Stimulated activated CD8-positive, alpha-beta memory T cell treated with anti-CD3 and anti-CD28 coated beads, Interleukin-12 subunit alpha, Interleukin-12 subunit beta, amount 100 ng/mL, for 4 hours (primary cell): Measurements from ENCODE around the gene LRRC4C.
"Not testable (repeated sequence)": the region's sequence is repeated elsewhere in the genome, so short reads cannot be mapped to it uniquely, and the experiment has no call there.

Source experiments
- DNase-seq: peaks from one replicate; pipeline ENCODE4 v3.0.0-alpha.2; 2020; ENCODE audit warnings: low read depth

LRRC4C gene

GRCh38 chr11:40230821-40231220 lies 1228.6 kb downstream of the LRRC4C start:
- DNase-seq, result no peak

GRCh38 chr11:40228662-40229061 lies 1230.8 kb downstream of the LRRC4C start:
- no peak for DNase-seq

- DNase-seq, result no peak
These were observed 1231.7 kb downstream of the LRRC4C start for GRCh38 chr11:40227730-40228129.

GRCh38 chr11:40226654-40227053 lies 1232.8 kb downstream of the LRRC4C start:
- DNase-seq, result no peak

GRCh38 chr11:40223596-40224330 lies 1235.7 kb downstream of the LRRC4C start:
- DNase-seq, result no peak

- no peak for DNase-seq
These were observed 1240.1 kb downstream of the LRRC4C start for GRCh38 chr11:40219401-40219800.

- DNase-seq, result no peak
These were observed 1243.9 kb downstream of the LRRC4C start for GRCh38 chr11:40215556-40215955.

GRCh38 chr11:40207416-40207815 lies 1252.0 kb downstream of the LRRC4C start:
- DNase-seq, result no peak

GRCh38 chr11:40204228-40204627 lies 1255.2 kb downstream of the LRRC4C start:
- no peak for DNase-seq

- no peak for DNase-seq
These were observed 1255.8 kb downstream of the LRRC4C start for GRCh38 chr11:40203606-40204005.

- DNase-seq, result no peak
These were observed 1256.7 kb downstream of the LRRC4C start for GRCh38 chr11:40202589-40203270.

- not testable (repeated sequence) for DNase-seq
These were observed 1266.9 kb downstream of the LRRC4C start for GRCh38 chr11:40192590-40192989.

- no peak for DNase-seq
These were observed 1269.2 kb downstream of the LRRC4C start for GRCh38 chr11:40190294-40190693.

- DNase-seq, result no peak
These were observed 1270.6 kb downstream of the LRRC4C start for GRCh38 chr11:40188848-40189247.

- no peak for DNase-seq
These were observed 1272.2 kb downstream of the LRRC4C start for GRCh38 chr11:40187295-40187694.

GRCh38 chr11:40186437-40187263 lies 1272.8 kb downstream of the LRRC4C start:
- DNase-seq, result no peak

- no peak for DNase-seq
These were observed 1273.7 kb downstream of the LRRC4C start for GRCh38 chr11:40185793-40186192.

GRCh38 chr11:40183073-40184064 lies 1276.1 kb downstream of the LRRC4C start:
- DNase-seq, result no peak

GRCh38 chr11:40179541-40179940 lies 1279.9 kb downstream of the LRRC4C start:
- no peak for DNase-seq

- no peak for DNase-seq
These were observed 1281.0 kb downstream of the LRRC4C start for GRCh38 chr11:40178470-40178869.

GRCh38 chr11:40175980-40176379 lies 1283.5 kb downstream of the LRRC4C start:
- DNase-seq, result no peak

- DNase-seq, result no peak
These were observed 1289.4 kb downstream of the LRRC4C start for GRCh38 chr11:40170078-40170477.
